ENCODE results near the gene DAB2IP.
"Not testable (repeated sequence)": the region's sequence is repeated elsewhere in the genome, so short reads cannot be mapped to it uniquely, and the experiment has no call there.

- not testable (repeated sequence) for TF ChIP-seq POLR2A, CTCF (IDR thresholded peaks at IDR 0.05)
Measured at GRCh38 chr9:121644040-121644439, 7.4 kb upstream of the DAB2IP start.
